GM12873 (cell line): ENCODE data around the gene CAPN5.

Source experiments
- TF ChIP-seq, protein P1 (sequence below): IDR thresholded peaks from 2 replicates; pipeline ENCODE4 v1.5.1; 2012; ENCODE audit warnings: low read depth, mild to moderate bottlenecking, moderate library complexity, low read length, control low read depth; ENCODE audit not compliant: insufficient read depth; ENCODE audit errors: missing control alignments

CAPN5 gene

GRCh38 chr11:77044886-77045285 lies 21.9 kb upstream of the CAPN5 start:
- TF ChIP-seq, protein P1, sequence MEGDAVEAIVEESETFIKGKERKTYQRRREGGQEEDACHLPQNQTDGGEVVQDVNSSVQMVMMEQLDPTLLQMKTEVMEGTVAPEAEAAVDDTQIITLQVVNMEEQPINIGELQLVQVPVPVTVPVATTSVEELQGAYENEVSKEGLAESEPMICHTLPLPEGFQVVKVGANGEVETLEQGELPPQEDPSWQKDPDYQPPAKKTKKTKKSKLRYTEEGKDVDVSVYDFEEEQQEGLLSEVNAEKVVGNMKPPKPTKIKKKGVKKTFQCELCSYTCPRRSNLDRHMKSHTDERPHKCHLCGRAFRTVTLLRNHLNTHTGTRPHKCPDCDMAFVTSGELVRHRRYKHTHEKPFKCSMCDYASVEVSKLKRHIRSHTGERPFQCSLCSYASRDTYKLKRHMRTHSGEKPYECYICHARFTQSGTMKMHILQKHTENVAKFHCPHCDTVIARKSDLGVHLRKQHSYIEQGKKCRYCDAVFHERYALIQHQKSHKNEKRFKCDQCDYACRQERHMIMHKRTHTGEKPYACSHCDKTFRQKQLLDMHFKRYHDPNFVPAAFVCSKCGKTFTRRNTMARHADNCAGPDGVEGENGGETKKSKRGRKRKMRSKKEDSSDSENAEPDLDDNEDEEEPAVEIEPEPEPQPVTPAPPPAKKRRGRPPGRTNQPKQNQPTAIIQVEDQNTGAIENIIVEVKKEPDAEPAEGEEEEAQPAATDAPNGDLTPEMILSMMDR: no peak

- TF ChIP-seq, protein P1: peak; percentile 81
Measured at GRCh38 chr11:77046060-77046501, 20.7 kb upstream of the CAPN5 start.

DNA sequence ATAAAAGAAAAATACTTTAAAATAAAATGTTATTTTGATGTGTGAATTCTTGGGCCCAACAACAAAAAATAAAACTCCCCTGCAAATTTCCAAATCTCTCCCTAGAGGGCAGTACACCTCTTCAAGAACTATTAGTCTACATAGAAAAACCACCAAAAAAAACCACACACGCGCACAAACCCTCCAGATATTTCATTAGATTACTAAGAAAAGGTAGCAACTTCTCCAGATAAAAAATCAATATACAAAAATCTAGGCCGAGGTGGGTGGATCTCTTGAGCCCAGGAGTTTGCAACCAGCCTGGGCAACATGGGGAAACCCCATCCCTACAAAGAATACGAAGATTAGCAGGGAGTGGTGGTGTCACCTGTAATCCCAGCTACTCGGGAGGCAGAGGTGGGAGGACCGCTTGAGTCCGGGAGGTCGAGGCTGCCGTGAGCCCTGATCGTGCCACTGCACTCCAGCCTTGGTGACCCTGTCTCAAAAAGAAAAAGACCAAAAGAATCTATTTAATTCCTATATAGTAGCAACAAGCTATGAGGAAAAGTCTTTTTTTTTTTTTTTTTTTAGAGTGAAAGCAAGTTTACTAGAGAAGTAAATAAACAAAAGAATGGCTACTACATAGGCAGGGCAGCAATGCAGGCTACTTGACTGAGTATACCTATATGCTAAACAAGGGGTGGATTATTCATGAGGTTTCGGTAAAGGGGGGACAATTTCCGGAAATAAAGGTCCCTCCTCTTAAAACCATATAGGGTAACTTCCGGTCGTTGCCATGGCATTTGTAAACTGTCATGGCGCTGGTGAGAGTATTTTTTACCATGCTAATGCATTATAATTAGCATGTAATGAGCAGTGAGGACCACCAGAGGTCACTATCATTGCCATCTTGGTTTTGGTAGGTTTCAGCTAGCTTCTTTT lies 19.5 kb upstream of the CAPN5 start:
- TF ChIP-seq, protein P1: peak; percentile 63

DNA sequence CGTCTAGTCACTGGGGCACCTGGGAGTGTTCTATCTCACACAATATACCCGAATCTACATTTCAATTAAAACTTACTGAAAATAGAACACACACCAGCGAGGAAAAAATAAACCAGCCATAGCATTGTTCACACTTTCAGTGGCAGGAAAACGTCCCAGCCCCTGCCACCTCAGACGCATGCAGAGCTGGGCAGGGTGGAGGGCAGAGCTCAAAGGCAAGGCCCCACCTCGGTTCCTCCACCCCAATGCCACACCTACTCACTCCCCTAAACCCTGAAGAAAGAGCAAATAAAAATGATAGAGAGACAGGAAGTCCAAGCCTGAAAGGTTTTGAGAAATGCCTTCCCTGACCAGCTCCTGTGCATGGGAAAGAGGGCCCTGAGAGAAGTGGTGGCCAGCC lies 17.7 kb upstream of the CAPN5 start:
- TF ChIP-seq, protein P1: no peak

- TF ChIP-seq, protein P1: no peak
Measured at GRCh38 chr11:77051511-77051910, 15.3 kb upstream of the CAPN5 start.

DNA sequence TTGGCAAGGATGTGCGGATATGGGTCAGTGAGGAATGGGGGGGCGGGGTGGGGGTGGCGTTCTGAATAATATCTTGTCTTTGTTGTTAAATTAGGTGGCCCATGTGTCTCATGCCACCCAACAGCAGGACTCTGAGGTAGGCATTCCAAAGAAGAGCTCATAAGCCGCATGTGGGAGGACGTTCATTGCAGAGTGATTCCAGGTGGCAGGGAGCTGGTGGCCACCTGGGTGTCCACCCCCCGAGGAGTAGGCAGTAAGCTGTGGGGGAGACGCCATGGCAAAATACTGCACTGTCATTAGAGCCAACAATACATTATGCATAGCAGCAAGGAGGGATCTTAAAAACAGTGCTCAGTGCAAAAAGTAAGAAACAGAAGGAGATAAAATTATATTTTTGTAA lies 14.3 kb upstream of the CAPN5 start:
- TF ChIP-seq, protein P1: no peak

- TF ChIP-seq, protein P1: no peak
Measured at GRCh38 chr11:77053217-77054015, 13.4 kb upstream of the CAPN5 start.
